SK-N-SH (cell line): ENCODE results near the gene ACSBG1.

Source experiments
- CTCF ChIP-seq: fragments of 200-600 bp; sonication (generic); IDR thresholded peaks from 2 replicates; pipeline ENCODE4 v1.6.1; 2017; ENCODE audit warnings: antibody characterized with exemption, mild to moderate bottlenecking, moderate library complexity
- MAX ChIP-seq: IDR thresholded peaks from 2 replicates; pipeline ENCODE4 v1.4.0; 2012; ENCODE audit warnings: low read depth
- POLR2AphosphoS5 ChIP-seq: IDR thresholded peaks from 2 replicates; pipeline ENCODE4 v1.6.1; 2012; ENCODE audit warnings: low read depth, low read length

DNA sequence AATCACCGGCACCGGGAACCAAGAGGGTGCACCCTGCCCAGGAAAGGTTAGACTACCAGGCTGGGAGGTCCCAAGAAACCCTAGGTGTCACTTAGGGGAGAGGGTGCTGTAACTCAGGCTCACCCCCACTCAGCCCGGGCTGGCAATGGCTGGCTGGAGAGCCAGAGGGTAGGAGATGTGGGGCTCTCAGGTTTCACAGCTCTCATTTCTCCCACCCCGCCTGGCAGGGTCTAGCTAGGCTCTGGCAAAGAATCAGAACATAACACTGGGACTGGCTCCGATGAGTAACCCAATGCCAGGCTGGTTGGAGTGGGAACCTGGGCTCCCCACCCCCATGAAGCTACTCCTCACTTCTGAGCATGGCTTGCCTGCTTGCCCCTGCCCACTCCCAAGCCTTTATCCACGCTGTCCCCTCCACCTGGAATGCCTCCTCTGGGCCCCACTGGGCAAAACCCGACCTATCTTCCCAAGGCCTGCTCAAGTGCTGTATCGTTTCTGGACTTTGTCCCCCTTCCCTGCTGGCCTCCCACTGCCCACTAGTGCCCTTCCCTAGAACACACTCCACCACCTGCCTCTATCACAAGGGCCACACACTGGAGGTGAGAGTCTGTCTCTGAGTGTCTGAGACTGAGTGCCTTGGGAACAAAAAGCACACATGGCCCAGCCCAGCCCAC lies 105.2 kb downstream of the ACSBG1 start:
- TF ChIP-seq POLR2AphosphoS5 (no peak), MAX (no peak), CTCF (no peak)
